ENCODE measurements around the gene NGB. TPM values are rescaled to one million over a fixed set of nuclear protein-coding genes. Genes with fewer than 3 reads are reported as not detected.

NGB gene
- total RNA-seq, 2 donors from 2014 or later = 0.33 TPM; not detected in 1

DNA sequence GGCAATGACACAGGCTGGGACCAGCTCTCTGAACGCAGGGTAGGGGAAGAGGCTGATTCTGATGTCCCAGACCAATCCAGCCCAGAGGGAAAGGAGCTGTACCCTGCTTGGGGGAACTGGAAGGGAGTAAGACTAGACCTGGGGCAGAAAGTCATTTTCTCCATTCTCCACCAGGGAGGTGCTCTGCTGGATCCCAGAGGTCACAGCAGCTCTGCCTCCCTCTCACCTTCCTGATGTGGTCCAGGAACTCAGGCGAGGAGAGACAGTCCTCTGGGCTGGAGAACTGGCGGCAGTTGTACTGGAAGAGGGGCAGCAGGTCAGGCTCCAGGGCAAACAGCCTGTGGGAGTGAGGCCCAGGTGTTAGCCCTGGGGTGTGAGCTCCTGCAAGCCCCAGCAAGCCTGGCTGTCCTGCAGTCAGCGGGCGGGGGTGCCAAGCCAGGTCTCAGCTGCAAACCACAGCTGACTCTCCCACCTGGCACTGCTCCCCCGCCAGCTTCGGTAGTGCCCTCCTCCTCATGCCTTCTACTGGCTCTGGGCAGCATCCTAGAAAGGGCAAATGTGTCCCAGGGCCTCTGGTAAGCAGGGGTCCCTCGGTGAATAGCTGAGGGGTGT is 1.9 kb downstream of the NGB start:
- Histone ChIP-seq H3K27ac (no peak overlapping the region), H3K9me3 (peaks cover 0 to 6% (median 0%) of the 10 kb centered on the region in 3 donors), H3K27me3 (peaks cover 0 to 8% of the 10 kb centered on the region in 2 donors), H3K4me3 (no peak overlapping the region), H3K36me3 (replicated peaks in 1 of 2; ENCODE audit: insufficient read depth in 1 of 2, low read depth in 2 of 2) (no peaks in the 10 kb centered on the region), H3K4me1 (peaks cover 22% of the 10 kb centered on the region)
- no peak for ATAC-seq
- intact Hi-C loops (cut with DNase I) = no loop called here
- peak in 3 of 4 donors; percentile 23 to 78 (median 37) for DNase-seq
- 18 to 29% methylated on average over 5 to 8 of the region's 8 CpGs for WGBS, 2 donors
- no peak for TF ChIP-seq POLR2A (IDR thresholded peaks at IDR 0.05)
- TF ChIP-seq, protein P1, sequence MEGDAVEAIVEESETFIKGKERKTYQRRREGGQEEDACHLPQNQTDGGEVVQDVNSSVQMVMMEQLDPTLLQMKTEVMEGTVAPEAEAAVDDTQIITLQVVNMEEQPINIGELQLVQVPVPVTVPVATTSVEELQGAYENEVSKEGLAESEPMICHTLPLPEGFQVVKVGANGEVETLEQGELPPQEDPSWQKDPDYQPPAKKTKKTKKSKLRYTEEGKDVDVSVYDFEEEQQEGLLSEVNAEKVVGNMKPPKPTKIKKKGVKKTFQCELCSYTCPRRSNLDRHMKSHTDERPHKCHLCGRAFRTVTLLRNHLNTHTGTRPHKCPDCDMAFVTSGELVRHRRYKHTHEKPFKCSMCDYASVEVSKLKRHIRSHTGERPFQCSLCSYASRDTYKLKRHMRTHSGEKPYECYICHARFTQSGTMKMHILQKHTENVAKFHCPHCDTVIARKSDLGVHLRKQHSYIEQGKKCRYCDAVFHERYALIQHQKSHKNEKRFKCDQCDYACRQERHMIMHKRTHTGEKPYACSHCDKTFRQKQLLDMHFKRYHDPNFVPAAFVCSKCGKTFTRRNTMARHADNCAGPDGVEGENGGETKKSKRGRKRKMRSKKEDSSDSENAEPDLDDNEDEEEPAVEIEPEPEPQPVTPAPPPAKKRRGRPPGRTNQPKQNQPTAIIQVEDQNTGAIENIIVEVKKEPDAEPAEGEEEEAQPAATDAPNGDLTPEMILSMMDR (IDR thresholded peaks at IDR 0.05) = no peak

DNA sequence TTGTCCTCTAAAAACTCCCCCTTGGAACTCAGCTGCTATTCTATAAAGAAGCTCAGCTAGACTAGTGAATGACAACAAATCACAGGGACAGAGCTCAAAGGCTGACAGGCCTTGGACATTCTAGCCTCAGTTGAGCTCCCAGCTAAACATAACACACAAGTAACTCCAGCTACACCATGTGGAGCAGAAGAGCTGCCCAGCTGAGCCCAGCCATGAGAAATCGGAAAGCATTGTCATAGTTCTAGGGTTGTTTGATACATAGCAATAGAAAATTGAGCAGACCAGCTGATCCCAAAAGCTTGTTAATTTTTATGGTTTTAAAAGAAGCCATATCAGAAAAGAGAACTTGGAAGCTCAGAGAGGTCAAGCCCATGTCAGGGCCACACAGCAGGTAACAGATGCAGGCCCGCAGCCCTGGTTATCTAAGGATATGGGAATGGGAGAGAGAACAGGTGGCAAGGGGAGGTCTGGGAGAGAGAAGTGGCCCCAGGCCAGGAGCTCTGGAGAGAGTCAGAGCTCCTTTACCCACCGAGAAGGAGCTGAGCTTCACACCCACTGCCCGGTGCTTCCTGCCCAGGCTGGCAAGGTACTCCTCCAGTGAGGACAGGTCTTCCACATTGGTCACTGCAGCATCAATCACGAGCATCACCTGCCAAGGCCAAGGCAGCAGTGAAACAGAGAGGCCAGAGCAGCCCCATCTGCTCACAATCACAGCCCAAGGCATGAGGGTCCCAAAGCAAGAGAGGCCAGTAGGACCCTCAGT is 2.9 kb downstream of the NGB start:
- Histone ChIP-seq H3K4me3 (no peak overlapping the region), H3K27ac (no peak overlapping the region), H3K27me3 (peaks cover 0 to 8% of the 10 kb centered on the region in 2 donors), H3K4me1 (peaks cover 22% of the 10 kb centered on the region), H3K9me3 (peaks cover 0 to 6% (median 0%) of the 10 kb centered on the region in 3 donors), H3K36me3 (replicated peaks in 1 of 2; ENCODE audit: insufficient read depth in 1 of 2, low read depth in 2 of 2) (no peaks in the 10 kb centered on the region)
- ATAC-seq (no peak), DNase-seq (peak in 1 of 4 donors; percentile 37)
- WGBS, 2 donors = 57 to 67% methylated on average over 5 of the region's 5 CpGs
- TF ChIP-seq, protein P1 (IDR thresholded peaks at IDR 0.05) = no peak
- TF ChIP-seq POLR2A (IDR thresholded peaks at IDR 0.05) = no peak
- intact Hi-C loops (cut with DNase I) = no loop called here

DNA sequence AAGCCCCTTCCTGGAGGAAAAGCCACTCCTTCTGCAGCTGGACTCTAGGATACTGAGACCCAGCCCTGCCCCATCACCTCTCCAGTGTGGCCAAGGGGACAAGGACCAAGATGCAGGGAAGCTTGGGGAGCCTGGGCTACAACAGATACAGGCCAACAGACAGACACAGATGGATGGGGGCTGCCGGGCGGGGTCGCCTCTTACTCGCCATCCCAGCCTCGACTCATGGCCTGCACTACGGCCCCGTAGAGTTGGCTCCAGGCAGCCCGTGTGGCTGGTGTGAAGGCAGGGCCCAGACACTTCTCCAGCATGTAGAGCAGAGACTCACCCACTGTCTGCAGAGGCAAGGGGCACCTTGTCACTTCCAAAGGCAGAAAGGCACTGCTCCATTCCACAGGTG is 4.7 kb downstream of the NGB start:
- intact Hi-C loops (cut with DNase I) = no loop called here

DNA sequence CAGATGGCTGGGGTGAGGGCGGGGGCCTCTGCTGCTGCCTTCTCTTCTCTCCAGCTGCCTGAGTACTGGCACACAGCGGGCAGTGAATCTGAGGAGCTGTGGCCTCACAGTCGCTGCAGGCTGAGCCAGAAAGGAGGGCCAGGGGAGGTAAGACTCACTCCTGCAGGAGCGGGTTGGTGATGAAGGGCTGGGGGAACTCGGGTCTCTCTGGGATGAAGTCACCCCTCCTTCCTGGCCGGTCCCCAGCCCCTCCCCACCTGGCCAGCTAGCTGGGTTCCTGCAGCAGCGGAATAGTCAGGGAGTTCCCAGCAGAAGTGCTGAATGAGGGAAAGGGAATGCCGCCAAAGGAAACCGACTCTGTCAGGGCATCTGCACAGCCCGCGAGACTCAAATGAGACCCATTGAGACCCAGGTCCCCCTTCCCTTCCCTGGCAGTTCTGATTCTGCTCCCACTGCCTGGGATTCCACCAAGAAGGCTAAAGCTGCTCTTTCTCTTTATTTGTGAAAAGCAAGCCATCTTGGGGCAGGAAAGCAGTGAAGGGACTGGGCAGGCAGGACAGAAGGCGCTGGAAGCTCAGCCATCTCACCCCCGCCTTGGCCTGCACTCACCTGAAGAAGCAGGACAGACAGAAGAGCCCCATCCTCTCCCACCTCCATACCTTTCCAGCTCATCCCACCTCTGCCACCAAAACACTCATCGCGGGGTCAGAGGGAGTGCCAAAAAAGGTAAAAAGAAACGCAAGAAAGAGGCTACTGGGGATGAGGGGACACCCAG is 5.3 kb downstream of the NGB start:
- Histone ChIP-seq H3K36me3 (replicated peaks in 1 of 2; ENCODE audit: insufficient read depth in 1 of 2, low read depth in 2 of 2) (no peaks in the 10 kb centered on the region), H3K27ac (no peak overlapping the region), H3K27me3 (peaks cover 0 to under 1% of the 10 kb centered on the region in 2 donors), H3K9me3 (peaks cover 0 to 6% (median 0%) of the 10 kb centered on the region in 3 donors), H3K4me3 (no peak overlapping the region), H3K4me1 (peaks cover 14% of the 10 kb centered on the region)
- DNase-seq (no peak), ATAC-seq (no peak)
- intact Hi-C loops (cut with DNase I) = no loop called here
- WGBS, 2 donors = 77 to 78% methylated on average over 12 to 16 of the region's 16 CpGs
- no peak for TF ChIP-seq POLR2A (IDR thresholded peaks at IDR 0.05)
- TF ChIP-seq, protein P1 (IDR thresholded peaks at IDR 0.05) = no peak

More for the DNA sequence above, 4.7 kb downstream of the NGB start:
- 85 to 92% methylated on average over 4 to 6 of the region's 8 CpGs for WGBS, 2 donors
- no peak for DNase-seq
- no peak for ATAC-seq
- Histone ChIP-seq H3K27me3 (peaks cover 0 to 6% of the 10 kb centered on the region in 2 donors), H3K36me3 (replicated peaks in 1 of 2; ENCODE audit: insufficient read depth in 1 of 2, low read depth in 2 of 2) (no peaks in the 10 kb centered on the region), H3K4me3 (no peak overlapping the region), H3K27ac (no peak overlapping the region), H3K9me3 (peaks cover 0 to 6% (median 0%) of the 10 kb centered on the region in 3 donors), H3K4me1 (peaks cover 20% of the 10 kb centered on the region)
- TF ChIP-seq, protein P1 (IDR thresholded peaks at IDR 0.05) = no peak
- no peak for TF ChIP-seq POLR2A (IDR thresholded peaks at IDR 0.05)
